22Rv1 (cell line): ENCODE measurements around the gene SLC44A5.

Source experiments
- ZFX ChIP-seq: fragments of 450-650 bp; IDR thresholded peaks from 2 replicates; pipeline ENCODE4 v1.6.1; 2017; ENCODE audit warnings: antibody characterized with exemption, borderline replicate concordance
- TF ChIP-seq, protein P1 (sequence below): fragments of 450-650 bp; IDR thresholded peaks from 2 replicates; pipeline ENCODE4 v1.5.1; 2017; ENCODE audit warnings: mild to moderate bottlenecking

- TF ChIP-seq, protein P1, sequence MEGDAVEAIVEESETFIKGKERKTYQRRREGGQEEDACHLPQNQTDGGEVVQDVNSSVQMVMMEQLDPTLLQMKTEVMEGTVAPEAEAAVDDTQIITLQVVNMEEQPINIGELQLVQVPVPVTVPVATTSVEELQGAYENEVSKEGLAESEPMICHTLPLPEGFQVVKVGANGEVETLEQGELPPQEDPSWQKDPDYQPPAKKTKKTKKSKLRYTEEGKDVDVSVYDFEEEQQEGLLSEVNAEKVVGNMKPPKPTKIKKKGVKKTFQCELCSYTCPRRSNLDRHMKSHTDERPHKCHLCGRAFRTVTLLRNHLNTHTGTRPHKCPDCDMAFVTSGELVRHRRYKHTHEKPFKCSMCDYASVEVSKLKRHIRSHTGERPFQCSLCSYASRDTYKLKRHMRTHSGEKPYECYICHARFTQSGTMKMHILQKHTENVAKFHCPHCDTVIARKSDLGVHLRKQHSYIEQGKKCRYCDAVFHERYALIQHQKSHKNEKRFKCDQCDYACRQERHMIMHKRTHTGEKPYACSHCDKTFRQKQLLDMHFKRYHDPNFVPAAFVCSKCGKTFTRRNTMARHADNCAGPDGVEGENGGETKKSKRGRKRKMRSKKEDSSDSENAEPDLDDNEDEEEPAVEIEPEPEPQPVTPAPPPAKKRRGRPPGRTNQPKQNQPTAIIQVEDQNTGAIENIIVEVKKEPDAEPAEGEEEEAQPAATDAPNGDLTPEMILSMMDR = no peak
- TF ChIP-seq ZFX = no peak
Measured at GRCh38 chr1:75440274-75440673, 170.6 kb downstream of the SLC44A5 start.
